ENCODE data around the gene SPATA24.

Gene SPATA24

GRCh38 chr5:139391570-139392323, 12.1 kb downstream of the SPATA24 start:
- TF ChIP-seq CSDC2 (CRISPR knock-in tag; IDR thresholded peaks at IDR 0.05) = no peak
- no peak for TF ChIP-seq CSRNP3 (CRISPR knock-in tag; IDR thresholded peaks at IDR 0.05)
- TF ChIP-seq GLIS3 (CRISPR knock-in tag; IDR thresholded peaks at IDR 0.05) = no peak
- no peak for TF ChIP-seq TOX (CRISPR knock-in tag; IDR thresholded peaks at IDR 0.05; ENCODE audit: borderline replicate concordance)
- TF ChIP-seq ARNTL (CRISPR knock-in tag; IDR thresholded peaks at IDR 0.05; ENCODE audit: borderline replicate concordance, low read depth) = no peak
- no peak for TF ChIP-seq ZNF565 (CRISPR knock-in tag; conservative IDR thresholded peaks at IDR 0.05; ENCODE audit: low read depth)
- TF ChIP-seq ZNF70 (CRISPR knock-in tag; IDR thresholded peaks at IDR 0.05) = no peak
- TF ChIP-seq SNAI2 (CRISPR knock-in tag; IDR thresholded peaks at IDR 0.05) = no peak
- TF ChIP-seq TCF4 (CRISPR knock-in tag; IDR thresholded peaks at IDR 0.05; ENCODE audit: borderline replicate concordance) = no peak
- no peak for TF ChIP-seq ZNF8 (CRISPR knock-in tag; IDR thresholded peaks at IDR 0.05)
- no peak for TF ChIP-seq PATZ1 (CRISPR knock-in tag; IDR thresholded peaks at IDR 0.05; ENCODE audit: borderline replicate concordance)
- no peak for ATAC-seq

GRCh38 chr5:139390639-139391569, 13.0 kb downstream of the SPATA24 start:
- ATAC-seq = no peak
- TF ChIP-seq TSHZ2 (CRISPR knock-in tag; IDR thresholded peaks at IDR 0.05) = no peak
- TF ChIP-seq ZNF70 (CRISPR knock-in tag; IDR thresholded peaks at IDR 0.05) = no peak
- TF ChIP-seq PPARA (CRISPR knock-in tag; IDR thresholded peaks at IDR 0.05; ENCODE audit: borderline replicate concordance) = no peak
- no peak for TF ChIP-seq PATZ1 (CRISPR knock-in tag; IDR thresholded peaks at IDR 0.05; ENCODE audit: borderline replicate concordance)
- no peak for TF ChIP-seq ARNTL (CRISPR knock-in tag; IDR thresholded peaks at IDR 0.05; ENCODE audit: borderline replicate concordance, low read depth)
- no peak for TF ChIP-seq POU6F1 (CRISPR knock-in tag; IDR thresholded peaks at IDR 0.05; ENCODE audit: borderline replicate concordance, low read depth)
- no peak for TF ChIP-seq ZC3H10 (CRISPR knock-in tag; IDR thresholded peaks at IDR 0.05)
- no peak for TF ChIP-seq SNAI2 (CRISPR knock-in tag; IDR thresholded peaks at IDR 0.05)
- TF ChIP-seq ZFP30 (CRISPR knock-in tag; IDR thresholded peaks at IDR 0.05) = no peak
- no peak for TF ChIP-seq RARB (CRISPR knock-in tag; IDR thresholded peaks at IDR 0.05)
- no peak for TF ChIP-seq BACH2 (CRISPR knock-in tag; IDR thresholded peaks at IDR 0.05; ENCODE audit: borderline replicate concordance)
- TF ChIP-seq CREB5 (CRISPR knock-in tag; IDR thresholded peaks at IDR 0.05; ENCODE audit: low read depth) = no peak
- TF ChIP-seq ESRRG (CRISPR knock-in tag; IDR thresholded peaks at IDR 0.05) = no peak
- no peak for TF ChIP-seq ZNF565 (CRISPR knock-in tag; conservative IDR thresholded peaks at IDR 0.05; ENCODE audit: low read depth)
- TF ChIP-seq GLIS3 (CRISPR knock-in tag; IDR thresholded peaks at IDR 0.05) = no peak
- TF ChIP-seq TCF4 (CRISPR knock-in tag; IDR thresholded peaks at IDR 0.05; ENCODE audit: borderline replicate concordance) = no peak
- no peak for TF ChIP-seq ISL1 (CRISPR knock-in tag; IDR thresholded peaks at IDR 0.05)

All from SK-N-SH treated with all-trans-retinoic acid at 6 μM for 48 hours (cell line).